Psoas muscle (tissue), 8 donors: ENCODE results near the gene VPS13D. TPM values are rescaled to one million over a fixed set of nuclear protein-coding genes. Genes with fewer than 3 reads are reported as not detected.

ENCODE experiments used
- ATAC-seq, 4 donors: fragments of 200-7000 bp; cut with Tn5 transposase; one replicate each; pipeline ENCODE4 v1.9.1; 2020; ENCODE audit warnings: moderate library complexity in 3 of 4, mild to moderate bottlenecking in 2 of 4
- DNase-seq, 2 donors: peaks; one replicate each; pipeline ENCODE4 v3.0.0-alpha.2; 2020
- H3K27ac ChIP-seq: fragments of 200-600 bp; one replicate; pipeline ENCODE4 v1.8.0; 2022
- H3K27me3 ChIP-seq, 3 donors: fragments of 200-600 bp in 1 of 3; one replicate each; pipeline versions ENCODE4 v1.6.1 to v1.8.0; 2013 to 2022; ENCODE audit warnings: low read length in 2 of 3, mild to moderate bottlenecking in 2 of 3, moderate library complexity in 1 of 3; ENCODE audit not compliant: insufficient read depth in 3 of 3
- H3K36me3 ChIP-seq, 2 donors: fragments of 200-600 bp in 1 of 2; one replicate each; pipeline versions ENCODE4 v1.6.1 to v1.8.0; 2013 to 2022; ENCODE audit warnings: low read depth in 1 of 2, mild to moderate bottlenecking in 1 of 2, moderate library complexity in 1 of 2; ENCODE audit not compliant: insufficient read depth in 1 of 2
- H3K4me1 ChIP-seq: fragments of 200-600 bp; one replicate; pipeline ENCODE4 v1.8.0; 2022
- H3K4me3 ChIP-seq: fragments of 200-600 bp; one replicate; pipeline ENCODE4 v1.8.0; 2022; ENCODE audit warnings: mild to moderate bottlenecking
- H3K9me3 ChIP-seq: fragments of 200-600 bp; one replicate; pipeline ENCODE4 v1.8.0; 2022
- WGBS, 3 donors: extraction: QIAGEN DNeasy Blood & Tissue Kit; methylation state at CpG; one replicate each; pipeline versions ENCODE4 v1.1.6 to v1.1.7; 2013; 5-methylcytosine and 5-hydroxymethylcytosine counted together
- intact Hi-C, 2 donors: fragments of 100-400 bp; cut with DNase I; formaldehyde crosslinking; loops; one replicate each; pipeline versions ENCODE4 v1.11.0 to v1.14.2; 2022
- polyA plus RNA-seq, 3 donors: library from polyadenylated mRNA; stranded (reverse); fragments of 200-250 nt; gene quantifications; one replicate each; pipeline ENCODE4 v1.2.3, GENCODE V29; 2013
- total RNA-seq, 4 donors: library from RNA; stranded (reverse); fragmentation: NEBNext Ultra II Directional in 2 of 4; extraction: Animal tissue kit (Norgen Biotek cat#: 25700) in 2 of 4; gene quantifications; one replicate each; pipeline versions ENCODE4 v1.2.1 to v1.2.4, GENCODE V29; 2021 to 2023
- TF ChIP-seq, protein P1 (sequence below): fragments of 200-600 bp; IDR thresholded peaks from one replicate; pipeline ENCODE4 v1.8.0; 2022; ENCODE audit warnings: antibody characterized with exemption
- donor health status: healthy with polysubstance abuse.
- donor health status: DM: no; HTN: no; CAD: no; lungs with moderate emphysema.
- donor health status: Bipolar disorder and iron deficiency.
- donor health status: healthy.
- donor health status: DM: yes; HTN: yes; CAD: no.
- donor health status: DM: no; HTN: no; CAD: no.
- donor health status: DM: no; HTN: no; CAD: no.
- donor health status: DM: yes; HTN: yes; CAD: no.

The VPS13D gene
- total and polyA plus RNA-seq, 7 donors: 19.9 to 69.1 (median 45.3) TPM

DNA sequence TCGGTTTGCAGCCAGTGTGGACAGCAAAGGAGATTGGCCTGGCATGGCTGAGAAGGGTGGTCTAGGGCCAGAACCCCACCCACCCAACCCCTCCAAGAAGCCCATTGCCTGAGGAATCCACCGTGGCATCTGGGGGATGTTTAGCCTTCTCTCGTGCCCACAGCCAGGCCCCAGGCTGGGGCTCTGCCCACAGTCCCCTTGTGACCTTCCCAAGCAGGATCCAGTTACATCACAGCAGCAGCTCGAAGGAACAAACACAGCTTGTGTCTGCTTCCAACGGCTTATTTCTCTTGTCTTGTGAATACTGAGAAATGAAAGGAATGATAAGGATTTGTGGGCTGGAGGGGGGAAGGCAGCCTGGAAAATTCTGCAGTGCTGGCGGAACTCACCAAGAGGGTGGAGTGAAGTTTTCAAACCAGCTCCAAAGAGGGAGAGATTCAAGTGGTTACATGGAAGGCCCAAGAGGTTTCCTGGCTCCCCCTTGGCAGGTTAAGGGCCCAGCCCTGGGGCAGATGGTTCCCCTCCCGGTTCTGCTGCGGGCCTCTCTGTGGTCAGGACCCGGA is 326.6 kb downstream of the VPS13D start:
- Histone ChIP-seq H3K36me3 (no peaks in the 10 kb centered on the region), H3K27ac (peak overlapping the region; percentile 84), H3K27me3 (no peaks in the 10 kb centered on the region), H3K4me3 (no peak overlapping the region), H3K4me1 (peaks cover 49% of the 10 kb centered on the region), H3K9me3 (no peaks in the 10 kb centered on the region)
- ATAC-seq (peak; percentile 50 to 84 (median 72)), DNase-seq (peak; percentile 75 to 81)
- intact Hi-C loops: no loop called here
- 8 to 25% (median 15%) methylated on average over 9 of the region's 9 CpGs for WGBS, 3 donors
- TF ChIP-seq, protein P1, sequence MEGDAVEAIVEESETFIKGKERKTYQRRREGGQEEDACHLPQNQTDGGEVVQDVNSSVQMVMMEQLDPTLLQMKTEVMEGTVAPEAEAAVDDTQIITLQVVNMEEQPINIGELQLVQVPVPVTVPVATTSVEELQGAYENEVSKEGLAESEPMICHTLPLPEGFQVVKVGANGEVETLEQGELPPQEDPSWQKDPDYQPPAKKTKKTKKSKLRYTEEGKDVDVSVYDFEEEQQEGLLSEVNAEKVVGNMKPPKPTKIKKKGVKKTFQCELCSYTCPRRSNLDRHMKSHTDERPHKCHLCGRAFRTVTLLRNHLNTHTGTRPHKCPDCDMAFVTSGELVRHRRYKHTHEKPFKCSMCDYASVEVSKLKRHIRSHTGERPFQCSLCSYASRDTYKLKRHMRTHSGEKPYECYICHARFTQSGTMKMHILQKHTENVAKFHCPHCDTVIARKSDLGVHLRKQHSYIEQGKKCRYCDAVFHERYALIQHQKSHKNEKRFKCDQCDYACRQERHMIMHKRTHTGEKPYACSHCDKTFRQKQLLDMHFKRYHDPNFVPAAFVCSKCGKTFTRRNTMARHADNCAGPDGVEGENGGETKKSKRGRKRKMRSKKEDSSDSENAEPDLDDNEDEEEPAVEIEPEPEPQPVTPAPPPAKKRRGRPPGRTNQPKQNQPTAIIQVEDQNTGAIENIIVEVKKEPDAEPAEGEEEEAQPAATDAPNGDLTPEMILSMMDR: no peak

DNA sequence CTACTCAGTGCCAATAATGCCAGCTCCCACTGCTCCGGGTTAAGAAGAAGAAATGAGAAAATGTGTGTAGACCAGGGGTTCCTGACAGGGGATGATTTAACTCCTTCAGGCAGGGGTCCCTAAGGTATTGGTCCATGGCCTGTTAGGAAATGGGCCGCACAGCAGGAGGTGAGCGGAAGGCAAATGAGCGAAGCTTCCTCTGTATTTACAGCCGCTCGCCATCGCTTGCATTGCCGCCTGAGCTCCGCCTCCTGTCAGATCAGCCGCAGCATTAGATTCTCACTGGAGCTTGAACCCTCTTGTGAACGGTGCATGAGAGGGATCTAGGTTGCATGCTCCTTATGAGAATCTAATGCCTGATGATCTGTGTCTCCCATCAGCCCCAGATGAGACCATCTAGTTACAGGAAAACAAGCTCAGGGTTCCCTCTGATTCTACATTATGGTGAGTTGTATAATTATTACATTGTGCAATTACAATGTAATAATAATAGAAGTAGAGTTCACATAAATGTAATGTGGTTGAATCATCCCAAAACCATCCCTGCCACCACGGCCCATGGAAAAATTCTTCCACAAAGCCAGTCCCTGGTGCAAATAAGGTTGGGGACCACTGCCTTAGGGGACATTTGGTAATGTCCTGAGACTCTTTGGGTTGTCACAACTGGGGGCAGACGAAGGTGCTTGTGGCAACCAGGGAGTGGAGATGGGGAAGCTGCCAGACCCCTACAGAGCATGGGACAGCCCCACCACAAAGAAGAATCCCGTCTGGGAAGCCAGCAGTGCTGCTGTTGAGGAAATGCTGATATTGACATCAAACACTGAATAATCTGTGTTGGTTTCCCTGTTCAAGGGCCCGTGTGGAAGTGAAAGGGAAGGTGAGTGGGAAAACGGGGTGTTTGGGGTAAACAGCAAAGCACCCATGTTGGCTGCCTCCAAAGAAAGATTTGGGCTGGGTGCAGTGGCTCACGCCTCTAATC is 327.4 kb downstream of the VPS13D start:
- no peaks in the 10 kb centered on the region for H3K27me3 ChIP-seq
- TF ChIP-seq, protein P1: no peak
- no peaks in the 10 kb centered on the region for H3K9me3 ChIP-seq
- DNase-seq (peak in 1 of 2 donors; percentile 60), ATAC-seq (no peak)
- H3K36me3 ChIP-seq: no peaks in the 10 kb centered on the region
- intact Hi-C loops: no loop called here
- H3K4me1 ChIP-seq: peaks cover 49% of the 10 kb centered on the region
- 82 to 88% (median 86%) methylated on average over 17 of the region's 17 CpGs for WGBS, 3 donors
- H3K4me3 ChIP-seq: no peak overlapping the region
- H3K27ac ChIP-seq: peak overlapping the region; percentile 84

DNA sequence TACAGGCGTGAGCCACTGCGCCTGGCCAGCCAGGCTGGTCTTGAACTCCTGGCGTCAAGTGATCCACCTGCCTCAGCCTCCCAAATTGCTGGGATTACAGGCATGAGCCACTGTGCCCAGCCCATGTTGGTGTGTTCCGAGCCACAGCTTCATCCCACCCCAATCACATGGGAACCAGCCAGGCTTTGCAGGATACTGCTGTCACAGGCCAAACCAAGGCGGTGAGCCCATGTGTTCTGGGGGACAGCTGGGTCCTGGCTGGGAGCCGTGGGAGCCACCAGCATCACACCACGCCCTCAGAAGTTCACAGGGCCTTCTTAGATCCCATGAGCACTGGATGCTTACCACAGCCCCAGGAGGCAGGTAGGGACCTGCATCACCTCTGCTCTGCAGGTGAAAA is 331.3 kb downstream of the VPS13D start:
- Histone ChIP-seq H3K9me3 (peaks cover 6% of the 10 kb centered on the region), H3K36me3 (no peaks in the 10 kb centered on the region), H3K27ac (no peak overlapping the region), H3K4me1 (peaks cover 36% of the 10 kb centered on the region), H3K4me3 (no peak overlapping the region), H3K27me3 (no peaks in the 10 kb centered on the region)
- intact Hi-C loops: no loop called here
- ATAC-seq (no peak), DNase-seq (peak in 1 of 2 donors; percentile 27)
- WGBS, 3 donors: 76 to 84% (median 83%) methylated on average over 7 of the region's 7 CpGs
- TF ChIP-seq, protein P1: no peak

Other genes with a start within 250 kb of the VPS13D start
- 100 to 1,000 TPM; 245 to 542 (median 320) TPM for gene MFN2, start 249.6 kb upstream of the VPS13D start, total RNA-seq
- gene MFN2, start 249.6 kb upstream of the VPS13D start, polyA plus RNA-seq: 100 to 1,000 TPM; 163 to 225 (median 177) TPM
- gene MIIP, start 210.5 kb upstream of the VPS13D start, total RNA-seq: 10 to 100 TPM; 14.4 to 20.3 (median 16.7) TPM
- 10 to 100 TPM; 20.0 to 30.5 (median 23.4) TPM for gene MIIP, start 210.5 kb upstream of the VPS13D start, polyA plus RNA-seq
- gene TNFRSF8, start 166.7 kb upstream of the VPS13D start, total RNA-seq: under 1 TPM; 0.29 to 0.86 (median 0.50) TPM
- gene TNFRSF8, start 166.7 kb upstream of the VPS13D start, polyA plus RNA-seq: under 1 TPM; 0.25 to 0.64 (median 0.49) TPM
- gene TNFRSF1B, start 63.0 kb upstream of the VPS13D start, total RNA-seq: 10 to 100 TPM in 1 of 4 donors, 1 to 10 TPM in 3; 7.5 to 12.8 (median 8.8) TPM
- 1 to 10 TPM; 5.1 to 7.6 (median 5.8) TPM for gene TNFRSF1B, start 63.0 kb upstream of the VPS13D start, polyA plus RNA-seq